ENCODE results near the gene ZNF470.
A peak's percentile ranks its signal among the peaks of the same experiment; 100 is the strongest.

The ZNF470 gene

GRCh38 chr19:56601375-56601774 is 34.1 kb downstream of the ZNF470 start:
- no peak for TF ChIP-seq CTCF (conservative IDR thresholded peaks at IDR 0.05; ENCODE audit: control insufficient read depth, insufficient read depth, low read depth, low read length)
- no peak overlapping the region for H3K4me3 ChIP-seq (ENCODE audit: control insufficient read depth, low read depth, low read length)
- DNase-seq (ENCODE audit: low read depth) = peak; percentile 7

GRCh38 chr19:56603829-56604228 is 36.6 kb downstream of the ZNF470 start:
- TF ChIP-seq CTCF (conservative IDR thresholded peaks at IDR 0.05; ENCODE audit: control insufficient read depth, insufficient read depth, low read depth, low read length) = no peak
- DNase-seq (ENCODE audit: low read depth) = no peak
- no peak overlapping the region for H3K4me3 ChIP-seq (ENCODE audit: control insufficient read depth, low read depth, low read length)

GRCh38 chr19:56608274-56608964 is 41.2 kb downstream of the ZNF470 start:
- H3K4me3 ChIP-seq (ENCODE audit: control insufficient read depth, low read depth, low read length) = no peak overlapping the region
- DNase-seq (ENCODE audit: low read depth) = no peak
- TF ChIP-seq CTCF (conservative IDR thresholded peaks at IDR 0.05; ENCODE audit: control insufficient read depth, insufficient read depth, low read depth, low read length) = no peak

GRCh38 chr19:56611288-56611687 is 44.0 kb downstream of the ZNF470 start:
- TF ChIP-seq CTCF (conservative IDR thresholded peaks at IDR 0.05; ENCODE audit: control insufficient read depth, insufficient read depth, low read depth, low read length) = no peak
- DNase-seq (ENCODE audit: low read depth) = no peak
- no peak overlapping the region for H3K4me3 ChIP-seq (ENCODE audit: control insufficient read depth, low read depth, low read length)

- H3K4me3 ChIP-seq (ENCODE audit: control insufficient read depth, low read depth, low read length) = no peak overlapping the region
- no peak for TF ChIP-seq CTCF (conservative IDR thresholded peaks at IDR 0.05; ENCODE audit: control insufficient read depth, insufficient read depth, low read depth, low read length)
- DNase-seq (ENCODE audit: low read depth) = no peak
These were observed 45.5 kb downstream of the ZNF470 start for GRCh38 chr19:56612737-56613136.

- no peak for DNase-seq (ENCODE audit: low read depth)
- no peak overlapping the region for H3K4me3 ChIP-seq (ENCODE audit: control insufficient read depth, low read depth, low read length)
- TF ChIP-seq CTCF (conservative IDR thresholded peaks at IDR 0.05; ENCODE audit: control insufficient read depth, insufficient read depth, low read depth, low read length) = no peak
These were observed 46.4 kb downstream of the ZNF470 start for GRCh38 chr19:56613639-56614038.

GRCh38 chr19:56617531-56617930 is 50.3 kb downstream of the ZNF470 start:
- no peak for DNase-seq (ENCODE audit: low read depth)
- no peak overlapping the region for H3K4me3 ChIP-seq (ENCODE audit: control insufficient read depth, low read depth, low read length)
- TF ChIP-seq CTCF (conservative IDR thresholded peaks at IDR 0.05; ENCODE audit: control insufficient read depth, insufficient read depth, low read depth, low read length) = no peak

All from fibroblast of mammary gland (primary cell).